ENCODE results near the gene SAMD13. TPM values are rescaled to one million over a fixed set of nuclear protein-coding genes. Genes with fewer than 3 reads are reported as not detected.

The SAMD13 gene
- polyA plus RNA-seq, 1 experiment: 0.20 TPM

- CTCF ChIA-PET: interaction anchor here (1.0 to 1.6 kb wide), 2 partner anchors 10 to 23 kb away, joined by 3 to 5 read pairs; no protein-coding TSS in a partner anchor
These were observed 60.3 kb downstream of the SAMD13 start for GRCh38 chr1:84361796-84362195.

DNA sequence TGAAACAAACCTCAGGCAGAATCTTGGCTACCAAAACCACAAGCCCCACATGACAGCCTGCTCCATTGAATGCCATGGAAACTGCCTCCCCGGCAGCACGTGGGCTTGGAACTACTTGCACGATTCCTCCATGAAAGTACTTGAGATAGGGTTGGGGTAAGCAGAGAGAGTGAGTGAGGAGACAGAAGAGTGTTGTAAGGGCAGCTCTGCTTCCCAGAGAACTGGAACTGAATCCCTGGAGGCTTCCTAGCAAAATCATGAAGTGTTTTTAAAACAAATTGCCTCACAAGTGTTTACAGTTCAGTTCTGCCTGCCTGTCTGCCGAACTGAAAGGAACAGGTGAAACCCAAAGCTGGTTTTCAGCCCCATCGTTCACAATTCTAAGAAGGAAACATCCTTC is 61.5 kb downstream of the SAMD13 start:
- no peaks in the 10 kb centered on the region for H3K36me3 ChIP-seq (ENCODE audit: control insufficient read depth, insufficient read depth, low read length)
- ChIA-PET CTCF (interaction anchor here (1.1 kb wide), 1 partner anchor 42 kb away, joined by 3 read pairs; no protein-coding TSS in a partner anchor), POLR2A (interaction anchor here (0.6 kb wide), 1 partner anchor 143 kb away, joined by 4 read pairs; the partner anchor contains the start of genes GNG5 and SPATA1)
- no peak for DNase-seq (ENCODE audit: low read depth)
- TF ChIP-seq CTCF (IDR thresholded peaks at IDR 0.05; ENCODE audit: insufficient read depth, low read depth, low read length): no peak
- no peak overlapping the region for H3K4me3 ChIP-seq (ENCODE audit: low read depth, low read length)
- H3K27me3 ChIP-seq (ENCODE audit: control insufficient read depth, insufficient read depth, low read length): no peaks in the 10 kb centered on the region

More at GRCh38 chr1:84361796-84362195, 60.3 kb downstream of the SAMD13 start:
- no peaks in the 10 kb centered on the region for H3K36me3 ChIP-seq (ENCODE audit: control insufficient read depth, insufficient read depth, low read length)
- POLR2A ChIA-PET: no interaction called here
- no peak overlapping the region for H3K4me3 ChIP-seq (ENCODE audit: low read depth, low read length)
- no peak for TF ChIP-seq CTCF (IDR thresholded peaks at IDR 0.05; ENCODE audit: insufficient read depth, low read depth, low read length)
- H3K27me3 ChIP-seq (ENCODE audit: control insufficient read depth, insufficient read depth, low read length): no peaks in the 10 kb centered on the region
- DNase-seq (ENCODE audit: low read depth): no peak

DNA sequence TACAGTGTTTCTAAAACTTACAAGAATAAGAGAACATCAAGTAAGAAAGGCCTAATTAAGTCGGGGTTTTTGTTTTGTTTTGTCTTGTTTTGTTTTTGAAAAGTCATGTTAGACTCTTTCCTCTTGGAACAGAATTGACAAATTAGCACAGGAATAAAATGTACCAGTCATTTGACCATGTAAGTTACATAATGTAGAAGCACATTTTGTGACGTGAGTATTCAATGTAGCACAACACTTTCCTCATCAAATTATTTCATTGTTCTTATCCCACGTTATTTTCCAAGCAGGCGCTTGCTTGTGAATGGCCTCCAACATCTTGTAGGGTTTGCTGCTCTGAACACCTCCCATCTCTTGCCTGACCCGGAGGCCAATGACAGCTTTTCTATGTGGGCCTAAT is 62.1 kb downstream of the SAMD13 start:
- CTCF ChIA-PET: interaction anchor here (1.1 kb wide), 1 partner anchor 41 kb away, joined by 3 read pairs; no protein-coding TSS in a partner anchor
- TF ChIP-seq CTCF (IDR thresholded peaks at IDR 0.05; ENCODE audit: insufficient read depth, low read depth, low read length): no peak
- no peak overlapping the region for H3K4me3 ChIP-seq (ENCODE audit: low read depth, low read length)
- POLR2A ChIA-PET: interaction anchor here (0.6 kb wide), 1 partner anchor 143 kb away, joined by 4 read pairs; the partner anchor contains the start of genes GNG5 and SPATA1
- DNase-seq (ENCODE audit: low read depth): no peak
- H3K27me3 ChIP-seq (ENCODE audit: control insufficient read depth, insufficient read depth, low read length): no peaks in the 10 kb centered on the region
- H3K36me3 ChIP-seq (ENCODE audit: control insufficient read depth, insufficient read depth, low read length): no peaks in the 10 kb centered on the region

- Histone ChIP-seq H3K36me3 (ENCODE audit: control insufficient read depth, insufficient read depth, low read length) (no peaks in the 10 kb centered on the region), H3K27me3 (ENCODE audit: control insufficient read depth, insufficient read depth, low read length) (no peaks in the 10 kb centered on the region), H3K4me3 (ENCODE audit: low read depth, low read length) (no peak overlapping the region)
- POLR2A ChIA-PET: no interaction called here
- DNase-seq (ENCODE audit: low read depth): peak; percentile 98
- CTCF ChIA-PET: interaction anchor here (1.1 kb wide), 1 partner anchor 13 kb away, joined by 3 read pairs; no protein-coding TSS in a partner anchor
- no peak for TF ChIP-seq CTCF (IDR thresholded peaks at IDR 0.05; ENCODE audit: insufficient read depth, low read depth, low read length)
These were observed 64.0 kb downstream of the SAMD13 start for GRCh38 chr1:84365225-84366221.

GRCh38 chr1:84366786-84367185 is 65.3 kb downstream of the SAMD13 start:
- peak; percentile 66 for DNase-seq (ENCODE audit: low read depth)
- POLR2A ChIA-PET: no interaction called here
- H3K36me3 ChIP-seq (ENCODE audit: control insufficient read depth, insufficient read depth, low read length): no peaks in the 10 kb centered on the region
- H3K27me3 ChIP-seq (ENCODE audit: control insufficient read depth, insufficient read depth, low read length): no peaks in the 10 kb centered on the region
- no peak overlapping the region for H3K4me3 ChIP-seq (ENCODE audit: low read depth, low read length)
- TF ChIP-seq CTCF (IDR thresholded peaks at IDR 0.05; ENCODE audit: insufficient read depth, low read depth, low read length): no peak
- CTCF ChIA-PET: interaction anchor here (1.1 kb wide), 1 partner anchor 12 kb away, joined by 3 read pairs; no protein-coding TSS in a partner anchor

Data from BJ (cell line).